RWPE2 (cell line): ENCODE measurements around the gene SALL4.
"Not testable (repeated sequence)": the region's sequence is repeated elsewhere in the genome, so short reads cannot be mapped to it uniquely, and the experiment has no call there.

Experiments used
- ATAC-seq: fragments of 200-7000 bp; cut with Tn5 transposase; 3 replicates; pipeline ENCODE4 v1.9.1; 2021; ENCODE audit warnings: low read depth
- DNase-seq: peaks from one replicate; pipeline ENCODE4 v3.0.0-alpha.2; 2020; ENCODE audit warnings: low spot score
- H3K27ac ChIP-seq: fragments of 450-650 bp; 2 replicates; pipeline ENCODE4 v1.5.1; 2017; ENCODE audit warnings: mild to moderate bottlenecking; ENCODE audit not compliant: poor library complexity, severe bottlenecking
- H3K27me3 ChIP-seq: fragments of 250-450 bp; sonication (Bioruptor Pico); 2 replicates; pipeline ENCODE4 v1.5.1; 2021; ENCODE audit warnings: mild to moderate bottlenecking, moderate library complexity; ENCODE audit not compliant: insufficient read depth, poor library complexity, severe bottlenecking
- H3K36me3 ChIP-seq: fragments of 250-450 bp; sonication (Bioruptor Pico); 2 replicates; pipeline ENCODE4 v1.5.1; 2020; ENCODE audit warnings: low read depth, mild to moderate bottlenecking, moderate library complexity
- H3K4me1 ChIP-seq: fragments of 250-450 bp; sonication (Bioruptor Pico); 2 replicates; pipeline ENCODE4 v1.5.1; 2021; ENCODE audit warnings: mild to moderate bottlenecking, moderate library complexity; ENCODE audit not compliant: insufficient read depth, poor library complexity, severe bottlenecking
- H3K4me3 ChIP-seq: fragments of 250-450 bp; sonication (Bioruptor Pico); 2 replicates; pipeline ENCODE4 v1.5.1; 2021; ENCODE audit warnings: mild to moderate bottlenecking, moderate library complexity; ENCODE audit not compliant: severe bottlenecking
- H3K9me3 ChIP-seq: fragments of 250-450 bp; sonication (Bioruptor Pico); 2 replicates; pipeline ENCODE4 v1.5.1; 2021; ENCODE audit warnings: mild to moderate bottlenecking, moderate library complexity; ENCODE audit not compliant: severe bottlenecking
- TF ChIP-seq, protein P1 (sequence below): fragments of 450-650 bp; IDR thresholded peaks from one replicate; pipeline ENCODE4 v1.5.1; 2017; ENCODE audit warnings: mild to moderate bottlenecking, moderate library complexity; ENCODE audit not compliant: poor library complexity, severe bottlenecking

SALL4 gene

DNA sequence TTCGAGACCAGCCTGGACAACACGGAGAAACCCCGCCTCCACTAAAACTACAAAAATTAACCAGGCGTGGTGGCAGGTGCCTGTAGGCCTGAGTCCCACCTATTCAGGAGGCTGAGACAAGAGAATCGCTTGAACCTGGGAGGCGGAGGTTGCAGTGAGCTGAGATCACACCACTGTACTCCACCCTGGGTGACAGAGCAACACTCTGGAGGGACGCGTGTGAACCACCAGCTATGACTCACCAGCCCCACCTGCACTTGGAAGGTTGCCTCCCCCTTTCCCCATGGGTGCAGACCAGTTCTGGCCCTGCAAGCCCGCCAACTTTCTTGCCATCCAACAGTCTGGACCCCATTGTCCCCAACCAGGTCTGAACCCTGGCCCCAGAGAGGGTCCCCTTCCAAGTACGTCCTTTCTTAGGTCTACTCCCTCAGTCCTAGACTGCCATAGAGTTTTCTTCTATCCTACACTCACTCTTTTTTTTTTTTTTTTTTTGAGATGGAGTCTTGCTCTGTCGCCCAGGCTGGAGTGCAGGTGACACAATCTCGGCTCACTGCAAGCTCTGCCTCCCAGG, 63.4 kb downstream of the SALL4 start:
- ATAC-seq (peak; percentile 53; the same call in 2 of the 3 replicates), DNase-seq (peak; percentile 84)
- no peaks in the 10 kb centered on the region for H3K36me3 ChIP-seq
- no peaks in the 10 kb centered on the region for H3K27me3 ChIP-seq
- H3K27ac ChIP-seq: no peak overlapping the region
- H3K9me3 ChIP-seq: no peaks in the 10 kb centered on the region
- no peak overlapping the region for H3K4me3 ChIP-seq
- H3K4me1 ChIP-seq: peaks cover 15% of the 10 kb centered on the region
- TF ChIP-seq, protein P1, sequence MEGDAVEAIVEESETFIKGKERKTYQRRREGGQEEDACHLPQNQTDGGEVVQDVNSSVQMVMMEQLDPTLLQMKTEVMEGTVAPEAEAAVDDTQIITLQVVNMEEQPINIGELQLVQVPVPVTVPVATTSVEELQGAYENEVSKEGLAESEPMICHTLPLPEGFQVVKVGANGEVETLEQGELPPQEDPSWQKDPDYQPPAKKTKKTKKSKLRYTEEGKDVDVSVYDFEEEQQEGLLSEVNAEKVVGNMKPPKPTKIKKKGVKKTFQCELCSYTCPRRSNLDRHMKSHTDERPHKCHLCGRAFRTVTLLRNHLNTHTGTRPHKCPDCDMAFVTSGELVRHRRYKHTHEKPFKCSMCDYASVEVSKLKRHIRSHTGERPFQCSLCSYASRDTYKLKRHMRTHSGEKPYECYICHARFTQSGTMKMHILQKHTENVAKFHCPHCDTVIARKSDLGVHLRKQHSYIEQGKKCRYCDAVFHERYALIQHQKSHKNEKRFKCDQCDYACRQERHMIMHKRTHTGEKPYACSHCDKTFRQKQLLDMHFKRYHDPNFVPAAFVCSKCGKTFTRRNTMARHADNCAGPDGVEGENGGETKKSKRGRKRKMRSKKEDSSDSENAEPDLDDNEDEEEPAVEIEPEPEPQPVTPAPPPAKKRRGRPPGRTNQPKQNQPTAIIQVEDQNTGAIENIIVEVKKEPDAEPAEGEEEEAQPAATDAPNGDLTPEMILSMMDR: no peak

DNA sequence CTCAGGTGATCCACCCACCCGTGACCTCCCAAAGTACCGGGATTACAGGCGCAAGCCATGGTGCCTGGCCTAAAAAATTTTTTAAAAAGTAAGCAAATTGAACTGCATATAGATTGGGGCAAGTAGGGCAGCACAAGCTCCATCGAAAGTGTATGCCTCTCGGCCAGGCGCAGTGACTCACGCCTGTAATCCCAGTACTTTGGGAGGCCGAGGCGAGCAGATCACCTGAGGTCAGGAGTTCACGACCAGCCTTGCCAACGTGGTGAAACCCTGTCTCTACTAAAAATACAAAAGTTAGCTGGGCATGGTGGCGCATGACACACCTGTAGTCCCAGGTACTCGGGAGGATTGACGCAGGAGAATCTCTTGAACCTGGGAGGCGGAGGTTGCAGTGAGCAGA, 64.1 kb downstream of the SALL4 start:
- H3K27me3 ChIP-seq, H3K4me3 ChIP-seq, H3K27ac ChIP-seq, H3K9me3 ChIP-seq, H3K36me3 ChIP-seq, ATAC-seq, DNase-seq: not testable (repeated sequence)
- H3K4me1 ChIP-seq: peaks cover 15% of the 10 kb centered on the region

DNA sequence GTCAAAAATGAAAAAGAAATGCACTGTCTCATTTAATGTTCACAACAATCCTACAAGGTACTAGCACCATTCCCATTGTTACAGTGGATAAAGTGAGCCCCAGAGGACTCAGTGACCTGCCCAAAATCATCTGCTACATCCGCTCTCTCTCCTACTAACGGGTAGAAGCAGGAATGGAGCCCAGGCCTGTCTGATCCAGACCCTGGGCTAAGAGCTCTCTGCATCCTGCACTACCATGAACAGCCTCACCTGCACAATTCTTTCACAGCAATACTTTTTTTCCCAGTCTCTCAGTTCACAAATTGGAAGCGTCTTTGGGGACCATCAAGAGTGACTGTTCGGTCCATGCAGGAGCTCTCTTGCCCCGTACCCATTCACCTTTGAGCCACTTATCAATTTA, 65.4 kb downstream of the SALL4 start:
- Histone ChIP-seq H3K4me1 (peaks cover 6% of the 10 kb centered on the region), H3K9me3 (no peaks in the 10 kb centered on the region), H3K27ac (no peak overlapping the region), H3K4me3 (no peak overlapping the region), H3K36me3 (no peaks in the 10 kb centered on the region), H3K27me3 (no peaks in the 10 kb centered on the region)
- TF ChIP-seq, protein P1: no peak
- ATAC-seq (no peak), DNase-seq (no peak)

DNA sequence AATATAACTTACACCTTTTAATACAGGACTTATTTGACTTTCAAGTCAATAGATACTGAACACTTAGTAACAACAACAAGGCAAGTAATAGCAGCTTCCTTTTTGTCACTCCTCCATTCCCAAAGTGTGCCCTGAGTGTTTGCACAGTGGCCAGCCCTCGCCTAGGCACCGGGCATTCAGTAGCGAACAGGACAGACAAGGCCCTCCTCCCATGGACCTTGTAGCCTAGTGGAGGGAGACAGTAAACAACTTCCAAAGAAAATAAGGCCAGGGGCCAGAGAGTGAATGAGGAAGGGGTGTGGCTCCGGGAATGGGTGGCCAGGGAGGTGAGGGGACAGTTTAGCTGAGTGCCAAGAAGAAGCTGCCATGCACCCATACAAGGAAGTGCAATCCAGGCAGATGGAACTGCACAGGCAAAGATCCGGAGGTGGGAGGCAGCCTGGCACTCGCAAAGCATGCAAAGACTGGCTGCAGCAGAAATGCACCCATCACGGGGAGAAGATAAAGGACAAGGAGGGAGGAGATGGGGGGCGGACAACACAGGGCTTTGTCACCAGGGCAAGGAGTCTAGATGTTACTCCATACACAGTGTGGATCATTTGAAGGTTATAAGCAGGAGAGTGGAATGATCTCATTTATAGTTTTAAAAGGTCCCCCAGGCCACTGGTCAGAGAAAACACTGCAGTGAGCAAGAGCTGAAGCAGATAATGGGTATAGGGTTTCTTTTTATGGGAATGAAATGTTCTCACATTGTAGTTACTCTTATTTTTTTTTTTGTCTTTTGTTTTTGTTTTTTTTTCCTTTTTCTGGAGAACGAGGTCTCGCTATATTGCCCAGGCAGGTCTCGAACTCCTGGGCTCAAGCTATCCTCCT, 66.4 kb downstream of the SALL4 start:
- no peak for ATAC-seq
- Histone ChIP-seq H3K4me1 (peaks cover 6% of the 10 kb centered on the region), H3K27me3 (no peaks in the 10 kb centered on the region), H3K4me3 (no peak overlapping the region), H3K27ac (no peak overlapping the region), H3K9me3 (no peaks in the 10 kb centered on the region), H3K36me3 (no peaks in the 10 kb centered on the region)
- TF ChIP-seq, protein P1: no peak
- no peak for DNase-seq

DNA sequence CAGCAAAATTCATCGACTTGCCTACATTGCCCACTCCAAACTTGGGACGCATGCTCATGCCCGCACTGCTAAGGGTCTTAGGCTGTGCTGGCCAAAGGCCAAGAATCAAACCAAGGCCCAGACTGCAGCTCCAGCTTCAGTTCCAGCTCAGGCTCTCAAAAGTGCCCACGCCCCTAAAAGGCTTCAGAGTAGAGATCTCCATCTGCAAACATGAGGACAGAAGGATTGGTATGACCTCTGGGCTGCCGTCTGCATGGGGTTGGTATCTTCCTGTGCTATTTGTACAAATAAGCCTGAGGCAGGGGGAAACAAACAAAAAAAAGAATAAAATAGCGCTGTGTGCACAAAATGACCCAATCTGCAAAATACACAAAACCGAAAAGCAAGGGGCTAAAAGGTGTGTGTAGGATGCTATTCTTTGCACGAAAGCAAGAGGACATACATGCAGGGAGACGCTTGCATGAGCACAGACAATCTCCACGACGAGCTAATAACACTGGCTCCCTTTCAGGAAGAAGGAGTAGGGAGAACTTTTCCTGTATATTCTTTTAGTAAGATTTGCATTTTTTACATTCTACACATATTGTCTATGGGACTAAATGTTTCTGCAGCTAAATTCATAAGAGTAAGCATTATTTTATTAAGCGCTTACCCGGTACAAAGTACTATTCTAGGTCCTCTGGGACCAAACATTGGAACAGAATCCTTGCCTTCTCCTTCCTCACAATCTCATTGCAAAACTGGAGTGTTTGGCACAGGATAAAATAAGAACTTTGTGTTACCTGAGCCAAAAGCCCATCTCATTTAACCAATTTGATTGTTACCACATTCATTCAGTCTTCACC, 67.2 kb downstream of the SALL4 start:
- Histone ChIP-seq H3K9me3 (no peaks in the 10 kb centered on the region), H3K27ac (no peak overlapping the region), H3K27me3 (no peaks in the 10 kb centered on the region), H3K4me1 (peaks cover 6% of the 10 kb centered on the region), H3K4me3 (no peak overlapping the region), H3K36me3 (no peaks in the 10 kb centered on the region)
- ATAC-seq (no peak), DNase-seq (no peak)
- TF ChIP-seq, protein P1: no peak
